ENCODE results near the gene VPS52.
A peak's percentile ranks its signal among the peaks of the same experiment; 100 is the strongest.

The VPS52 gene

DNA sequence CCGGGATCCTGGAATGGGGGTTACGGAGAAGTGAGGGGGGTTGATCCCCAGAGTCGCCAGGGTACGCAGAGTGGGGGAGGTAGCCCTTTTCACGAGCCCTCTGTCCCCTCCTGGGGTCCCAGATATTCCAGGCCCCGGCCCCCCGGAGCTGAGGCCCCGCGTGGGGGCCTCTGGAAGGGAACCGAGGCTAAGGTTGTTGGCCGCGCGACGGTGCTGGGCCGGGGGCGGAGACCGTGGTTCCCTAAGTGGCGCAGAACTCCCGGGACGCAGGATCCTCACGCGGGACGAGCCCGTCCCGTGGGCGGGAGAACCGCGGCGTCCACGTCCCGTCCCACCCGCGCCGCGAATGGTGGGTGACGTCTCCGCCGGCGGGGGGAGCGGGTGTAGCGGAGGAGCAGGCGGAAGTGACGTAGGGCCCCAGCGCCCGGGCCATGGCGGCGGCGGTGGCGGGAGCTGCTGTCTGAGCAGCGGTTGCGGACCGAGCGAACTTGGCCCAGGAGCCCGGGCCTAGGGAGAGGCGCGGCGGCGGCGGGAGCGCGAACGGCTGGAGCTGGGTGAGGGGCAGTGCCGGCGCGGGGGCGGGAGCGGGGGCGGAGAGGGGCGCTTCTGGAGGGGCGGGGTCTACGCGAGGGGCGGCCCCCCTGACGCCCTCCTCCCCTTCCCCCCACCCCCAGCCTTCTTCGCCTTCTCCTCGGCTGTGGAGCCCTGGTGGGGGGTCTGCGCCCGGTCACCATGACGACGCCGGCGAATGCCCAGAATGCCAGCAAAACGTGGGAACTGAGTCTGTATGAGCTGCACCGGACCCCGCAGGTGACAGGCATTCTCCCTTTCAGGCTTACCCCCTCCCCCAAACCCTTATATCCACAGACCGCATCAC is 63.3 kb downstream of the VPS52 start, which contains the start of gene RING1:
RING1 (plus strand) TSS at position 410 of the 877 bp plus-strand sequence; CDS start at position 733, 323 bp downstream.
- POLR2A ChIA-PET = interaction anchor here (0.6 to 0.8 kb wide), 5 partner anchors 17 to 236 kb away, joined by 3 to 4 read pairs (median 3); no protein-coding TSS in a partner anchor
- TF ChIP-seq, protein P1, sequence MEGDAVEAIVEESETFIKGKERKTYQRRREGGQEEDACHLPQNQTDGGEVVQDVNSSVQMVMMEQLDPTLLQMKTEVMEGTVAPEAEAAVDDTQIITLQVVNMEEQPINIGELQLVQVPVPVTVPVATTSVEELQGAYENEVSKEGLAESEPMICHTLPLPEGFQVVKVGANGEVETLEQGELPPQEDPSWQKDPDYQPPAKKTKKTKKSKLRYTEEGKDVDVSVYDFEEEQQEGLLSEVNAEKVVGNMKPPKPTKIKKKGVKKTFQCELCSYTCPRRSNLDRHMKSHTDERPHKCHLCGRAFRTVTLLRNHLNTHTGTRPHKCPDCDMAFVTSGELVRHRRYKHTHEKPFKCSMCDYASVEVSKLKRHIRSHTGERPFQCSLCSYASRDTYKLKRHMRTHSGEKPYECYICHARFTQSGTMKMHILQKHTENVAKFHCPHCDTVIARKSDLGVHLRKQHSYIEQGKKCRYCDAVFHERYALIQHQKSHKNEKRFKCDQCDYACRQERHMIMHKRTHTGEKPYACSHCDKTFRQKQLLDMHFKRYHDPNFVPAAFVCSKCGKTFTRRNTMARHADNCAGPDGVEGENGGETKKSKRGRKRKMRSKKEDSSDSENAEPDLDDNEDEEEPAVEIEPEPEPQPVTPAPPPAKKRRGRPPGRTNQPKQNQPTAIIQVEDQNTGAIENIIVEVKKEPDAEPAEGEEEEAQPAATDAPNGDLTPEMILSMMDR (IDR thresholded peaks at IDR 0.05; ENCODE audit: control extremely low read depth, extremely low read depth, low read depth, missing control alignments) = no peak
- CTCF ChIA-PET = interaction anchor here (0.9 to 2.0 kb wide), 8 partner anchors 10 to 193 kb away, joined by 3 to 6 read pairs (median 4); no protein-coding TSS in a partner anchor
- DNase-seq (ENCODE audit: extremely low spot score) = peak; percentile 95

DNA sequence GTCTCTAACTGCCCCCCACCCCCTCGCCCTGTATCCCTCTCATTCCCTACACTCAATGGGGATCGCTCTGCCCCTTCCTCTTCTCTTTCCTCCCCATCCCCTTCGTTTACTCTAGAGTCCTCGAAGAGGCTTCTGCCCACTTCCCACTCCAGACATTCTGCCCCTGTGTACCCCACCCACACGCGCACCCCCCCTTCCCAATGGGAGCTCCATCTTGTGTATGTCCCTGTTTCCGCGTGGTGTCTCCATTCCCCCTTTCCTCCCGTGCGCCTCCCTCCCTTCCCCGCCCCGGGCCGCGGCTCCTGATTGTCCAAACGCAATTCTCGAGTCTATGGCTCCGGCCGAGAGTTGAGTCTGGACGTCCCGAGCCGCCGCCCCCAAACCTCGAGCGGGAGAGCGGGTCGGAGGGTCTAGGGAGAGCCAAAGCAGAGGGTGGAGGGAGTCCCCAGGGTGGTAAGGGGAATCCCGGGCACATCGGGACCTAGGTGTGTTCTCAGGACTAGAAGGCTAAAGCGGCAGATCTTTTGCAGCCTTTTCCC is 64.1 kb downstream of the VPS52 start:
- ChIA-PET POLR2A (interaction anchor here (0.6 to 0.7 kb wide), 2 partner anchors 18 to 38 kb away, joined by 3 read pairs; no protein-coding TSS in a partner anchor), CTCF (interaction anchor here (1.0 to 2.0 kb wide), 3 partner anchors 10 to 58 kb away, joined by 3 to 6 read pairs (median 4); no protein-coding TSS in a partner anchor)
- DNase-seq (ENCODE audit: extremely low spot score) = no peak
- TF ChIP-seq, protein P1 (IDR thresholded peaks at IDR 0.05; ENCODE audit: control extremely low read depth, extremely low read depth, low read depth, missing control alignments) = no peak

DNA sequence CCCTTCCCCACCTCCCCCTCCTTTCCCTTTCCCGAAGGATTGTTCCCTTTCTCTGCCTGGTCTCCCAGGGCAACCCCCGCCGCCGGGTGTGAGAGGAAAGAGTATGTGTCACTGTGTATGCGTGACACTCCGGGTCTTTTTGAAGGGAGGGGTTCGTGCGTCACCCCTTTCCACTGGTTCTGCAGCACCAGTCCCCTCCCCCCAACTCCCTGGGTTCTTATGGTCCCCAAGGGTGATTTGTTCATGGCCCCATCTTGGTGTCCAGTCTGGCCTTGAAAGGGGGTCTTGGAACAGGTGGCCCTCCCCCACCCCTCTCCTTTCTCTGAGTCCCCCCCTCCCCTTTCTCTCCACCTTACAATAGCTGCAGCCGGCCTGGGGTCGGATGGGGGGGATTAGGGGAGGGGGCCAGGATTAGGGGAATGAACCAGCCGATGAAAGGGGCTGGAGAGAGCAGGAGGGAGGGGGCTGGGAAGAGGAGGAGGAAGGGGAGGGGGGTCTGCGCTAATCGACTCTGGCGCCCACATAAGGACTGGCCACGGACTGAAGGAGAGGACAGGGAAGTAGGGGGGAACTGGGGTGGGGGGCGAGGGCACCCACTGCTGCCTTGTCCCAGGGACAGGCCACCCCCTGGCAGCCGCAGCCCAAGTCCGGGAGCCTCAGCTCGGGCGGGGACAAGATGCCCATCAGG is 64.7 kb downstream of the VPS52 start:
- CTCF ChIA-PET = interaction anchor here (1.0 to 2.0 kb wide), 2 partner anchors 41 to 58 kb away, joined by 4 to 6 read pairs; no protein-coding TSS in a partner anchor

DNA sequence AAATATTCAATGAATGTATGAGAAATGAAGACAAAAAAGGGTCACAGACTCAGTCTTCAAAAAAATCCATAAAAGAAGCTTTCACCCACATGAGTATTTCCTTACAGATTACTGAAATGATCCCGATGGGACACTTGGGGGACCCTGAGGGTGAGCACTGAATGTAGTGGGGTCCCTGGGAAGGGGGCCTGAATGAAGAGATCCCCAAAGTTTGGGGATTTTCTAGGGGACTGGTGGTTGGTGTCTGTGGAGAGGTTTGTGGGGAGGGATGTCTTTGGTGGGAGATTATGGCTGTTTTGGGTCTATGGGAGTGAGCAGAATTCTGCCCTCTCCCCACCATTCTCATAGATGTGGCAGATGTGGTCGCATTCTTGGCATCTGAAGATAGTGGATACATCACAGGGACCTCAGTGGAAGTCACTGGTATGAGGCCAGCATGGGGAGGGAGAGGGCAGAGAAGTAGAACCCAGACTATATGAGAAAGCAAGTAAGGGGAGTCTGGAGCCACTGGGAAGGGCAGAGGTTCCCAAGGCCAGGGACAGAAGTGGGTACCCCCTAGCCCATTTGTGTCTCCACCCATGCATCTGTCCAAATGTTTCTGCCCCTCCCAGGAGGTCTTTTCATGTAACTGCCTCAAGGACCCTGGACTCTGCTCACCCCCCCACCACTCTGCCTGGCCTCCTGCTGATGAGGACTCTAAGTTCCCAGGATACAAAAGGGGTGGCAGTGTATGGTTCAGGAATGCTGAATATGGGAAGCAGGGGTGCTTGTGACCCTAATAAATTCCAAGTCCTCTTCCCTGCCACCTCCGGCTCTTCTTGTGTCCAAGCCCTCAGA is 65.4 kb downstream of the VPS52 start:
- ChIA-PET POLR2A (no interaction called here), CTCF (interaction anchor here (2.5 kb wide), 1 partner anchor 43 kb away, joined by 16 read pairs; no protein-coding TSS in a partner anchor)
- TF ChIP-seq, protein P1 (IDR thresholded peaks at IDR 0.05; ENCODE audit: control extremely low read depth, extremely low read depth, low read depth, missing control alignments) = no peak
- no peak for DNase-seq (ENCODE audit: extremely low spot score)

More for the DNA sequence above, 64.7 kb downstream of the VPS52 start:
- TF ChIP-seq, protein P1 (IDR thresholded peaks at IDR 0.05; ENCODE audit: control extremely low read depth, extremely low read depth, low read depth, missing control alignments) = no peak
- no peak for DNase-seq (ENCODE audit: extremely low spot score)
- POLR2A ChIA-PET = no interaction called here

DNA sequence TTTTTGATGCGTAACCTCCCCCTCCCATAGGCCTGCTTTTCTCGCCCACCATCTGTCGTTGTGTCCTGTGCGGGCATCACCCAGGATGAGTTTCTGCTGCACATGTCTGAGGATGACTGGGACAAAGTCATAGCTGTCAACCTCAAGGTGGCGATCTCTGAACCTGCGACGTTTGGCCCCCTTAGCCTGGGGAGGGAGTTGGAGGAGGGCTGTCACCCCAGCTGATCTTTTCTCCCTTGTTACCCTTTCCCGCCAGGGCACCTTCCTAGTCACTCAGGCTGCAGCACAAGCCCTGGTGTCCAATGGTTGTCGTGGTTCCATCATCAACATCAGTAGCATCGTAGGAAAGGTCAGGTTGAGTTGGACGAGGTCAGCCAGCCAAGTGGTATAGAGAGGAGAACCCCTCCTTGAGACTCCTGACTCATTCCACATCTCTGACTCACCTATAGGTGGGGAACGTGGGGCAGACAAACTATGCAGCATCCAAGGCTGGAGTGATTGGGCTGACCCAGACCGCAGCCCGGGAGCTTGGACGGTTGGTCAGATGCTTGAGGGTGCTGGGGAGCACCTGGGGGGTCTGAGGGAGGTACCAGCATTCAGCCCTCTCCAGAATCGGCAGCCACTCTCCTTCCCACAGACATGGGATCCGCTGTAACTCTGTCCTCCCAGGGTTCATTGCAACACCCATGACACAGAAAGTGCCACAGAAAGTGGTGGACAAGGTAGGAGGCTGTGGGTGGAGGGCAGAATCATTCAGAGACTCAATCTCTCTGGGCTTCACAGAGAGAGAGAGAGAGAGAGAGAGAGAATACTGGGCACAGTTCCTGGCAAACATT is 66.3 kb downstream of the VPS52 start:
- TF ChIP-seq, protein P1 (IDR thresholded peaks at IDR 0.05; ENCODE audit: control extremely low read depth, extremely low read depth, low read depth, missing control alignments) = peak; percentile 25
- CTCF ChIA-PET = interaction anchor here (2.5 kb wide), 1 partner anchor 44 kb away, joined by 16 read pairs; no protein-coding TSS in a partner anchor
- DNase-seq (ENCODE audit: extremely low spot score) = no peak

More for the DNA sequence above, 66.3 kb downstream of the VPS52 start:
- POLR2A ChIA-PET = interaction anchor here (1.1 kb wide), 2 partner anchors 11 to 233 kb away, joined by 4 to 5 read pairs; no protein-coding TSS in a partner anchor

Measured in GM10248 (cell line).